NCI-H2227 treated with DMSO at 0.1 percent for 48 hours (cell line): ENCODE data around the gene DGKZ.

ENCODE experiments used
- DNase-seq: peaks from one replicate; lab custom pipeline; 2025; lab: John Stamatoyannopoulos, UW

Gene DGKZ

DNA sequence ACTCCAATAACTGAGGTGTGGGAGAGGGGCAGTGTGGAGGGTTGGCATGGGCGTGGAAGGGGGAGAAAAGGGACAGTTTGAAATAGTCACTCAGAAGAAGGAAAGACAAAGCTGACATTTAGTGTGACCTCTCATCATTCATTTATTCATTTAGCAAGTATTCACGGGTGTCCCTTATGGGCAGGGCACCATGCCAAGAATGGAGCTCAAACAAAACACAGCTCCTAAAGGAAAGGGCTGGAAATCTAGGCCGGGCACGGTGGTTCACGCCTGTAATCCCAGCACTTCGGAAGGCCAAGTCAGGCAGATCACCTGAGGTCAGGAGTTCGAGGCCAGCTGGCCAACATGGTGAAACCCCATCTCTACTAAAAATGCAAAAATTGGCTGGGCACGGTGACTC, 19.4 kb upstream of the DGKZ start:
- DNase-seq = no peak

DNA sequence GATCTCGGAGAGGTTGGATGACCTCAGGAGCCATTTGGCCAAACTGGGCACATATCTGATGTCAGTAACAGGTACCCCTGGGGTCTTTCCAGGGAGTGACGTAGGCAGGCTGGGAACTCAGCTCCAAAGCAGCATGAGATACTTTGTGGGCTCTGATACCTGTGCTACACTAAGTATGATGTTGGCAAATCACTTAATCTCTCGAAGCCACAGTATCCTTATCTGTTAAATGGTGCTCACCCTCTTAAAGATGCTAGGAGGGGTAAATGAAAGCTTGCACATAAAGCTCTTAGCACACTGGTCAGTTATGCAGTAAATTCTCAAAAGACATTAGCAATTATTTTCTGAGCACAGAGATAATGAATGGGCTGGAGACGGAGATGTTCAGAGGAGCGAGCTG, 17.1 kb upstream of the DGKZ start:
- no peak for DNase-seq

DNA sequence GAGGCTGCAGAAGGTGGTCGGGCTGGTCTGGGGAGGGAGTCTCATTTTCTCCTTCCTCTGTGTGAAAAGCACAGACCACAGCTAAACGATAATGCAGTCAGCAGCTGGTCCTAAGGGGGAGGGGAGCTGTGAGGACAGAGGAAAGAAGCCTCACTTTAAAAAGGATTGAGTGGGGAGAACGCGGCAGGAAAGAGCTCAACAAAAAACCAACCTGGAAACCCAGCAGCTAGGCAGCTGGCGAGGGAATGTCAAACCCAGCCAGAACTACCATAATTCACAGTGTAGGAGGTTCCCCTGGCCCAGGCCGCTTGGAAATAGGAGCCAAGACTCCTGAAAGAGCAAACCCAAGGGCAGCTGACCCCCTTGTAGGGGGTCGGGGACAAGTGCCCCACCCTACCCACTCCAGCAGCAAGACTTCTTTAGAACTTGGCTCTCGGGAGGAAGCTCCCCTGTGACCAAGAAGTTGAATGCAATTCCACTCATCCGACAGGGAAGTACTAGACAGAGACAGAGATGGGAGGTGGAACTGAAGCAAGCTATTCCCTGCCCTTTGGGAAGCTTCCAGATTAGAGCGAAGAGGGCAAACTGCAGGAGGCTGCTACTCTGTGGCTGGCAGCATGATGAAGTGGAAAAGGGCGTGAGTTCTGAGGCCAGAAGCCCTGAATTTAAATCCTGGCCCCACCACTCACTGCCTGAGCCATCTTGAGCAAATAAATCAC, 16.5 kb upstream of the DGKZ start:
- DNase-seq = peak; percentile 93

GRCh38 chr11:46331282-46331984, 15.8 kb upstream of the DGKZ start:
- no peak for DNase-seq

DNA sequence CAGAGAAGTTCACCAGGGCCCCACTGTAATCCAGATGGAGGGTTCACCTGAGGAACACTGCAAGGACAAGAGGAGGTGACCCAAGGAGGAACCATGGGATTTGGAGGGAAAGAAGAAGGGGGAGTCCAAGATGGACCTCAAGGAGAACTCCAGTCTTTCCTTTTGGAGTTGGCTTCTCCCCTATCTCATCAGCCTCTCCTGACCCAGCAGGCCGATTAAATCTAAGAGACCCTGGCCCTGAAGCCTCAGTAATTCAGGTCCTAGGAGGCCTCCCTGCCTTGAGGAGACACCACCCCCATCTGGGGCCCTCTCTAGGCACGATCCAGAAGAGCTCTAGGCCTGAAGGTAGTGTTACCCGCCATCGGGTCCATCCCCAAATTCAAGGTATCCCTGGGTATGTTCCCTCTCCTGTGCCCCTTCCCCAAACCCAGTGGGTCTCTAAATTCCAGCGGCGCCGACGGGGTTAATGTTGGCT, 15.1 kb upstream of the DGKZ start:
- DNase-seq = no peak

DNA sequence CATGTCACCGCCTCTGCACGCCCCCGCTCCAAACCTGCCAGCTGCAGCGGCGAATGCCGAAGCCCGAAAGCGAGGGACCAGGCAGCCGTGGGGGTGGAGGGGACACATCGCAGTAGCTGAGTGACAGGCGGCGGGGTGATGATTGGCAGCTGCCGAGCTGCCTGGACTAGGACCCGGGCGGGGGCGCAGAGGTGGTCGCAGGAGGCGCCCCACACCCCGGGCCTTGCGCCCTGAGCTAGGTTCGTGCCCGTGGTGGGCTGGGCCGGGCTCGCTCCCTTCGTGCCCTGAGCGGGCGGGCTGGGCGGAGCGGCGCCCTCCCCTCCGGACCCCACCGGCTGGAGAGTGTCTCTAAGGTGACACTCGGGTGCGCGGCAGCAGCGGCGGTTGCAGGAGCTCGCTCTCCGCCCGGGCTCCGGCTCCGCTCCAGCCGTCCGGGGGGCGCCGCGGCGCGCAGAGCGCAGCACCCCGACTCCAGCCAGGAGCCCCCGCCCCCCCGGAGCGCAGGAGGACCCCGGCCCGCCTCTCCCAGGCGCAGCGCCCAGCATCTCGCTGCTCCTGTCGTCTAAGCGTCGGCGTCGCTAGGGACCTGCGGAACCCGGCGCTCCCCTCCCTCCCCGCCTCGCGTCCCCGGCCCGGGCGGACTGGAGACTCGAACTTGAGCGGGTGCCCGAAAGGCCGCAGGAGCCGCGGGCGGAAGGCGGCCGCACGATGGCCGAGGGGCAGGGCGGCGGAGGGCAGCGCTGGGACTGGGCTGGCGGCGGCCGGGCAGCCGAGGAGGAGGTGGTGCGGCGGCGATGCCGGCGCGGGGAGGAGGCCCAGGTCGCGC, 14.5 kb upstream of the DGKZ start:
- DNase-seq = peak; percentile 20

DNA sequence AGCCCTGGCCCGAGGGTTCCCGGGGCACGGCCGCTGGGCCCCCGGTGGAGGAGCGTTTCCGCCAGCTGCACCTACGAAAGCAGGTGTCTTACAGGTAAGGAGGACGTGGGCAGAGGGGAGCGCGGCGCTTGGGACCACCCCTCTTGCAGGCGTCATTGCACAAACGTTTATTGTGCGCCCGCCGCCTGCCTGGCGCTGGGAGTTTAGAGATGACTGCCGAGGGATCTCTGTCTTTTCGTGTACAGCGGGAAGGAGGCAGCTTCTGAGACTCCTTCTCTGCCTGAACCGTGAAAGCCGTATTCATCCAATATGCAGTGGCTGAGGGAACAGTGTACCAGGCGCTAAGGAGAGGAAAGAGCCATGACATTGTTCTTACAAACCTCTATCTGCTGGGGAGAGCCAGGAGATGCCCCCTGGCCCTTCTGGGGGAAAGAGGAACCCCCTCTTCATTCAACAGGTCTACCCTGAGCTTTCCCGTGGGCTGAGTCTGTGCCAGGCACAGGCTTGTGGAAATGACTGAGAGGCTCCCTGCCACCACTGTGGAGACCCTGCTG, 13.8 kb upstream of the DGKZ start:
- DNase-seq = no peak

GRCh38 chr11:46334211-46334610, 13.1 kb upstream of the DGKZ start:
- no peak for DNase-seq

- DNase-seq = peak; percentile 13
Measured at GRCh38 chr11:46335271-46335670, 12.0 kb upstream of the DGKZ start.

- DNase-seq = peak; percentile 36
Measured at GRCh38 chr11:46335890-46336562, 11.2 kb upstream of the DGKZ start.

DNA sequence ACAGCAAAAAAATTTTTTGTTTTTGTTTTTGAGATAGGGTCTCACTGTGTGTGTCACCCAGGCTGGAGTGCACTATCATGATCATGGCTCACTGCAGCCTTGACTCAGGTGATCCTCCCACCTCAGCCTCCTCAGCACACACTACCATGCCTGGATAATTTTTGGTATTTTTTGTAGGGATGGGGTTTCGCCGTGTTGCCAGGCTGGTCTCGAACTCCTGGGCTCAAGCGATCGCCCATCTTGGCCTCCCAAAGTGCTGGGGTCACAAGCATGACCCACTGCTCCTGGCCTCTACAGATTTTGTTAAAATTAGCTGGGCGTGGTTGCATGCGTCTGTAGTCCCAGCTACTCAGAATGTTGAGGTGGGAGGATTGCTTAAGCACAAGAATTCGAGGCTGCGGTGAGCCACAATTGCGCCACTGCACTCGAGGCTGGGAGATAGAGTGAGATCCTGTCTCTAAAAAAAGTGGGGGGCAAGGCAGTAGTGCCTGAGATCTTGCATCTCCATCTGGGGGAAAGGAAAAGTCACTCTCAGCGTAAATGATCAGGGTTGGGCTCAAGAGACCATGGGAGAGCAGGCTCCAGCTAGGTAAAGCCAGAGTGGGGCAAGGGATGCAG, 10.6 kb upstream of the DGKZ start:
- DNase-seq = no peak

DNA sequence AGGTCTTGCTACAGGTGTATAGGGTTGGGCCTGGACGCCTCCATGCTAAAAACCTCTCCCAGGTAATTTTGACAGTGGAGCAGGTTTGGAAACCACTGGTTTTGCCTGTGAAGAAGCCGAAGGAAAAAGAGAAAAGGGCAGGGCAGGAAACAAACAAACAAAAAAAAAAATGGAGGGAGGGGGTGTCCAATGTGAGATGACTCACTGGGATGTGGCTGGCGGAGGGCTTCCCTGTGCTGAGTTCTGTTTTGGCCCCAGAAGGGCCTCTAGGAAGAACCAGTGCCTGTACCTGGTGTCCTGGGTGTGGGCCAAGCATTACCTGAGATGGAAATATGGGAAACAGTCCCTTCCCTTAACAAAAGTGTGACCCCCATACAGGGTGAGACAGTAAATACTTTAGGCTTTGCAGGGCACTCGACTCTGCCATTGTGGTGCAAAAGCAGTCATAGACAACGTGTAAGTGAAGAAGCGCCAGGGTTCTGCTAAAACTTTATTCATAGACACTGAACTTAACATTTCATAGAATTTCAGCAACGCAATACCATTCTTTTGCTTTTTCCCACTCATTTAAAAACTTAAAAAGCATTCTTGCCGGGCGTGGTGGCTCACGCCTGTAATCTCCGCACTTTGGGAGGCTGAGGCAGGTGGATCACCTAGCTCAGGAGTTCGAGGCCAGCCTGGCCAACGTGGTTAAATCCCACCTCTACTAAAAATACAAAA, 9.5 kb upstream of the DGKZ start:
- no peak for DNase-seq

DNA sequence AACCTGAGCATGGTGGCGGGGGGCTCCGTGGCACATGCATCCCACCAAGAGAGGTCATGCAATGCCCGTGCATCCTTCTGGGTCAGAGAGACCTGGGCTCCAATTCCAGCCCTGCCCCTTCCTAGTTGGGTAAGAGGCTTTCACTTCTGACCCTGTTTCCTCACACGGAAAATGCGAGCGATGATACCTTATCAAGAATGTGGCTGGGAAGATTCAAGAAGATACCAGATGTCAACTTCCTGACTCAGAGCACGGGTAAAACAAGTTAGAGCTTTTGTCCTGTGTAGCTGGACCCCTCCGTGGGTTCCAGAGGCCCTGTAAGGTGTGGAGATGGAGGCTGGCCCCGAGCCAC, 8.7 kb upstream of the DGKZ start:
- DNase-seq = no peak

- DNase-seq = peak; percentile 72
Measured at GRCh38 chr11:46338988-46339666, 8.1 kb upstream of the DGKZ start.

- no peak for DNase-seq
Measured at GRCh38 chr11:46339816-46340215, 7.4 kb upstream of the DGKZ start.

GRCh38 chr11:46341454-46341853, 5.8 kb upstream of the DGKZ start:
- no peak for DNase-seq

DNA sequence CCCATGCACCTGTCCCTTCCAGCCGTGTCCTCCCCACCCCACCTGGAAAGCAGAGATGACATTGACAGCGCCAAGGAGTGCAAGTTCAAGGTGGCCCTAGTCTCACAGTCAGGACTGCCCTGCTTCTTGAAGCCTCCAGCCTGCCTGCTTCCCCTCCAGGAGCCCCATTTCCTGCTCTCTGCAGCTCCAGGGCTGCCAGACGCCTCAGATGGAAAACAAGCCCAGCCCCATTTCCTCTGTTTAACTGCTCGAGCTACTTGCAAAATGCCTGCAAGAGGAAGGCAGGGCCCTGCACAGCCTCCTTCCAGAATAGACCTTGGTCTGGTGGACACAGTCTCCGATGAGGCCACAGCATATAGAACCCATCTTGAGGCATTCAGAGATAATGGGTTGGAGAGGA, 5.0 kb upstream of the DGKZ start:
- DNase-seq = no peak

DNA sequence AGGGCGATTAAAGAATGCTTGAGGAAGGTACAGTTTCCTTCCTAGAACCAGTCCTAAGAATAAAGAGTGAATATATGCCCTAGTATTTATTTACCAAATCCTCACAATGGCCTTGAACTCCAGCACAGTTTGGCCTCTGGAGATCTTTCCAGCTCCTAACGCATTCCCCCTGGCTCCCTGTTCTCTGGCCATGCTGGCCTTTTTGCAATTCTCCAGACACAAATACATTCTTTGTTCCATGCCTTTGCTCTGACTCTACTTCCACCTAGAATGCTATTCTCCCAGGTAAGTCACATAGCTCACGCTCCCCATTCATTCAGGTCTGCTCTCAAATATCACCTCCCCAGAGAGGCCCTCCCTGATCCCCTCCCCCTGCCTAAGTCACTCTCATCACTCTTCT, 3.7 kb upstream of the DGKZ start:
- no peak for DNase-seq

GRCh38 chr11:46345131-46345597, 2.1 kb upstream of the DGKZ start:
- no peak for DNase-seq

GRCh38 chr11:46345881-46346484, 1.3 kb upstream of the DGKZ start:
- DNase-seq = no peak
